Endothelial cell of umbilical vein (primary cell): ENCODE results near the gene MFSD6. TPM values are rescaled to one million over a fixed set of nuclear protein-coding genes. Genes with fewer than 3 reads are reported as not detected.

ENCODE experiments used
- BruUV-seq: library from RNA; stranded (reverse); fragments of 400-500 nt; replicated peaks from 2 replicates; lab custom pipeline; 2021; lab: Mats Ljungman, UMichigan
- CTCF ChIA-PET: fragments of 300-600, 350-600 bp; sonication (Branson Sonifier 250); formaldehyde crosslinking; loops from one replicate; lab custom pipeline; 2021; ENCODE audit warnings: antibody characterized with exemption, inconsistent platforms; lab: Charles Lee
- POLR2A ChIA-PET: fragments of 300-600, 350-600 bp; sonication (Branson Sonifier 250); formaldehyde crosslinking; loops from one replicate; lab custom pipeline; 2021; ENCODE audit warnings: antibody characterized with exemption, inconsistent platforms; lab: Charles Lee
- DNase-seq: peaks from one replicate; pipeline ENCODE4 v3.0.0-alpha.2; 2011; ENCODE audit warnings: low read depth, low spot score
- FAIRE-seq: peaks from 2 replicates; lab custom pipeline; 2011; peaks lifted over from hg19 to GRCh38; lab: Jason Lieb, UNC
- H2AFZ ChIP-seq: 2 replicates; pipeline ENCODE4 v1.6.0; 2012; ENCODE audit warnings: low read depth, low read length, control low read depth, inconsistent platforms
- H3K27ac ChIP-seq: 2 replicates; pipeline ENCODE4 v1.5.1; 2011; ENCODE audit warnings: low read depth, mild to moderate bottlenecking, control low read depth, low read length, moderate library complexity; ENCODE audit not compliant: insufficient read depth
- H3K27me3 ChIP-seq, 2 experiments: 2 replicates each; pipeline versions ENCODE4 v1.6.0 to v1.6.1; 2011; ENCODE audit warnings: low read length in 2 of 2, mixed read lengths in 1 of 2; ENCODE audit not compliant: control insufficient read depth in 2 of 2, insufficient read depth in 2 of 2
- H3K36me3 ChIP-seq, 2 experiments: 2 replicates in 1 of 2; 3 replicates in 1 of 2; pipeline ENCODE4 v1.5.1; 2011; ENCODE audit warnings: low read length in 2 of 2, mild to moderate bottlenecking in 1 of 2, moderate library complexity in 1 of 2; ENCODE audit not compliant: control insufficient read depth in 2 of 2, insufficient read depth in 2 of 2; ENCODE audit errors: extremely low read depth in 1 of 2
- H3K4me1 ChIP-seq: 3 replicates; pipeline ENCODE4 v1.5.1; 2011; ENCODE audit warnings: mild to moderate bottlenecking, low read length; ENCODE audit not compliant: control insufficient read depth, insufficient read depth; ENCODE audit errors: extremely low read depth
- H3K4me2 ChIP-seq: 2 replicates; pipeline ENCODE4 v1.6.1; 2011; ENCODE audit warnings: low read length, control low read depth, mixed read lengths; ENCODE audit not compliant: insufficient read depth
- H3K4me3 ChIP-seq, 3 experiments: fragments of 200-600 bp in 1 of 3; sonication (generic), shearing (Covaris generic) in 1 of 3; replicated peaks in 1 of 3; 2 replicates each; pipeline ENCODE4 v1.5.1; 2011 to 2016; ENCODE audit warnings: control low read depth in 3 of 3, low read length in 3 of 3, mild to moderate bottlenecking in 2 of 3, inconsistent platforms in 1 of 3, low read depth in 1 of 3, moderate library complexity in 1 of 3; ENCODE audit not compliant: insufficient read depth in 1 of 3
- H3K79me2 ChIP-seq: 2 replicates; pipeline ENCODE4 v1.6.0; 2012; ENCODE audit warnings: low read length, inconsistent platforms; ENCODE audit not compliant: control insufficient read depth, insufficient read depth
- H3K9ac ChIP-seq: replicated peaks from 2 replicates; pipeline ENCODE3; 2011; ENCODE audit warnings: low read length, control low read depth; ENCODE audit not compliant: insufficient read depth; ENCODE audit errors: extremely low read depth
- H3K9me1 ChIP-seq: replicated peaks from 3 replicates; pipeline ENCODE4 v1.6.0; 2011; ENCODE audit warnings: mild to moderate bottlenecking, low read length; ENCODE audit not compliant: control insufficient read depth, insufficient read depth; ENCODE audit errors: extremely low read depth
- H3K9me3 ChIP-seq: replicated peaks from 2 replicates; pipeline ENCODE4 v1.5.1; 2012; ENCODE audit warnings: low read length, inconsistent platforms; ENCODE audit not compliant: control insufficient read depth, insufficient read depth
- H4K20me1 ChIP-seq: replicated peaks from 2 replicates; pipeline ENCODE3; 2011; ENCODE audit warnings: mild to moderate bottlenecking, low read length; ENCODE audit not compliant: control insufficient read depth, insufficient read depth; ENCODE audit errors: extremely low read depth
- EZH2 ChIP-seq: IDR thresholded peaks from 2 replicates; pipeline ENCODE4 v1.6.1; 2012; ENCODE audit warnings: borderline replicate concordance, low read depth, mild to moderate bottlenecking, moderate library complexity, low read length, inconsistent platforms; ENCODE audit not compliant: severe bottlenecking
- FOS ChIP-seq: IDR thresholded peaks from 2 replicates; pipeline ENCODE4 v1.6.1; 2011; ENCODE audit warnings: mild to moderate bottlenecking, low read length, moderate library complexity, borderline replicate concordance; ENCODE audit not compliant: insufficient read depth
- GATA2 ChIP-seq: IDR thresholded peaks from 2 replicates; pipeline ENCODE4 v1.7.0; 2011; ENCODE audit warnings: low read depth, mild to moderate bottlenecking, moderate library complexity, mixed read lengths, low read length; ENCODE audit not compliant: insufficient read length, insufficient read depth
- JUN ChIP-seq: IDR thresholded peaks from 2 replicates; pipeline ENCODE4 v1.6.1; 2011; ENCODE audit warnings: borderline replicate concordance, low read depth; ENCODE audit not compliant: insufficient read length, insufficient read depth
- MYC ChIP-seq: IDR thresholded peaks from one replicate; pipeline ENCODE4 v1.6.1; 2011; ENCODE audit warnings: mild to moderate bottlenecking, low read depth, low read length
- POLR2A ChIP-seq: IDR thresholded peaks from 2 replicates; pipeline ENCODE4 v1.6.1; 2012; ENCODE audit warnings: low read depth, mild to moderate bottlenecking, control low read depth, low read length
- POLR2AphosphoS5 ChIP-seq: IDR thresholded peaks from 2 replicates; pipeline ENCODE4 v1.6.1; 2012; ENCODE audit warnings: low read depth, mild to moderate bottlenecking, control low read depth, low read length, moderate library complexity; ENCODE audit not compliant: insufficient read depth
- dilution Hi-C: fragments of 300-500 bp; cut with MboI; formaldehyde crosslinking; loops from one replicate; pipeline ENCODE4 v1.15.0; 2019; ENCODE audit warnings: low sequenced_read_pairs; ENCODE audit not compliant: extremely low pct_ligation_motif_present
- intact Hi-C: fragments of 100-400 bp; cut with micrococcal nuclease; formaldehyde crosslinking; loops from one replicate; pipeline ENCODE4 v1.10.0; 2022
- polyA plus RNA-seq, 4 experiments: library from polyadenylated mRNA; depleted of rRNA in 3 of 4; stranded (reverse) in 3 of 4; unstranded in 1 of 4; fragments of >200 nt; gene quantifications; 2 replicates each; pipeline versions ENCODE4 v1.2.1 to v1.2.3, GENCODE V29; 2011 to 2012; ENCODE audit warnings: missing spikeins in 1 of 4
- total RNA-seq: library from RNA; stranded (reverse); gene quantifications from 2 replicates; pipeline ENCODE4 v1.2.3, GENCODE V29; 2021
- TF ChIP-seq, protein P1 (sequence below), 2 donors: IDR thresholded peaks; 1 replicate in 1 of 2; 2 replicates in 1 of 2; pipeline ENCODE4 v1.5.1; 2011; ENCODE audit warnings: low read length in 2 of 2, mild to moderate bottlenecking in 2 of 2, moderate library complexity in 2 of 2, control low read depth in 1 of 2, inconsistent platforms in 1 of 2, low read depth in 1 of 2; ENCODE audit not compliant: insufficient read depth in 1 of 2; ENCODE audit errors: extremely low read depth in 1 of 2
- TF ChIP-seq, protein P2 (sequence below): IDR thresholded peaks from 2 replicates; pipeline ENCODE4 v1.6.1; 2011; ENCODE audit not compliant: insufficient read depth, insufficient read length

Gene MFSD6
- total and polyA plus RNA-seq, 2 donors (not counting 3 experiments of a cell fraction or from before 2014, with no cell fraction given): 4.3 to 4.5 TPM

DNA sequence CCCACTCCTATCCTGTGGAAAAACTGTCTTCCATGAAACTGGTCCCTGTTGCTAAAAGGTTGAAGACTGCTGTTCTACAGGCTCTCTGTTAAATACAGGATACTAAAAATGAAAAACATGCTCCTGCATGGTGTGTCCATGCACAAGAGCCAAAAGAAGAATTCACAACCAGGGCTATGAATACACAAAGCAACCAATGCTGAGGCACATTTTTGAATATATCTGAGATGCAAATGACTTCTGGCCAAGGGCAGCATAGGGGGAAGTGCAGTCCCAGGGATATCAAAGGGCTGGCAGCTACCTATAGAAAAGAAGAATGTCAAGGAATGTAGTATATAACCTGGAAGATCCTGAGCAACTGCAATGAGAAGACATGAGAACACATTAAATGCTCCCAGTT, 119.8 kb downstream of the MFSD6 start:
- Histone ChIP-seq H3K27ac (no peak overlapping the region), H3K27me3 (no peaks in the 10 kb centered on the region), H2AFZ (no peak overlapping the region), H4K20me1 (no peaks in the 10 kb centered on the region), H3K9me1 (no peaks in the 10 kb centered on the region), H3K36me3 (no peaks in the 10 kb centered on the region), H3K9ac (no peak overlapping the region), H3K9me3 (no peaks in the 10 kb centered on the region), H3K4me2 (no peak overlapping the region), H3K4me1 (peaks cover 3% of the 10 kb centered on the region), H3K79me2 (no peaks in the 10 kb centered on the region), H3K4me3 (no peak overlapping the region)
- no peak for DNase-seq
- ChIA-PET POLR2A (no interaction called here), CTCF (no interaction called here)
- no TSS peak for BruUV-seq
- FAIRE-seq: no peak
- intact Hi-C loops (no loop called here), dilution Hi-C loops (no loop called here)
- TF ChIP-seq FOS (no peak), POLR2AphosphoS5 (no peak), POLR2A (no peak), MYC (no peak), JUN (no peak), GATA2 (no peak), EZH2 (no peak)
- TF ChIP-seq, protein P1, sequence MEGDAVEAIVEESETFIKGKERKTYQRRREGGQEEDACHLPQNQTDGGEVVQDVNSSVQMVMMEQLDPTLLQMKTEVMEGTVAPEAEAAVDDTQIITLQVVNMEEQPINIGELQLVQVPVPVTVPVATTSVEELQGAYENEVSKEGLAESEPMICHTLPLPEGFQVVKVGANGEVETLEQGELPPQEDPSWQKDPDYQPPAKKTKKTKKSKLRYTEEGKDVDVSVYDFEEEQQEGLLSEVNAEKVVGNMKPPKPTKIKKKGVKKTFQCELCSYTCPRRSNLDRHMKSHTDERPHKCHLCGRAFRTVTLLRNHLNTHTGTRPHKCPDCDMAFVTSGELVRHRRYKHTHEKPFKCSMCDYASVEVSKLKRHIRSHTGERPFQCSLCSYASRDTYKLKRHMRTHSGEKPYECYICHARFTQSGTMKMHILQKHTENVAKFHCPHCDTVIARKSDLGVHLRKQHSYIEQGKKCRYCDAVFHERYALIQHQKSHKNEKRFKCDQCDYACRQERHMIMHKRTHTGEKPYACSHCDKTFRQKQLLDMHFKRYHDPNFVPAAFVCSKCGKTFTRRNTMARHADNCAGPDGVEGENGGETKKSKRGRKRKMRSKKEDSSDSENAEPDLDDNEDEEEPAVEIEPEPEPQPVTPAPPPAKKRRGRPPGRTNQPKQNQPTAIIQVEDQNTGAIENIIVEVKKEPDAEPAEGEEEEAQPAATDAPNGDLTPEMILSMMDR (IDR thresholded peaks at IDR 0.05; ENCODE audit: extremely low read depth in 1 of 2, insufficient read depth in 1 of 2, low read depth in 1 of 2, low read length in 2 of 2): no peak
- TF ChIP-seq, protein P2, sequence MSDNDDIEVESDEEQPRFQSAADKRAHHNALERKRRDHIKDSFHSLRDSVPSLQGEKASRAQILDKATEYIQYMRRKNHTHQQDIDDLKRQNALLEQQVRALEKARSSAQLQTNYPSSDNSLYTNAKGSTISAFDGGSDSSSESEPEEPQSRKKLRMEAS: no peak
